ENCODE measurements around the gene SPTAN1. TPM values are rescaled to one million over a fixed set of nuclear protein-coding genes. Genes with fewer than 3 reads are reported as not detected.

The SPTAN1 gene
- total RNA-seq, 2 experiments from 2014 or later: 228 TPM

GRCh38 chr9:128553728-128554127 lies 1.3 kb downstream of the SPTAN1 start:
- Mint-ChIP-seq H3K27me3 (no peaks in the 10 kb centered on the region), H3K9me3 (no peaks in the 10 kb centered on the region), H3K36me3 (peaks cover 2% of the 10 kb centered on the region), H3K4me3 (no peak overlapping the region), H3K27ac (no peak overlapping the region), H3K4me1 (ENCODE audit: low read depth) (peaks cover 38% of the 10 kb centered on the region)
- POLR2A ChIA-PET: interaction anchor here (1.8 to 2.6 kb wide), 5 partner anchors 10 to 328 kb away, joined by 4 to 8 read pairs (median 6); partner anchors contain the start of genes GLE1 and KYAT1
- DNase-seq: no peak
- CTCF ChIA-PET: interaction anchor here (0.6 to 0.7 kb wide), 2 partner anchors 333 to 341 kb away, joined by 3 to 4 read pairs; no protein-coding TSS in a partner anchor
- intact Hi-C loops (cut with micrococcal nuclease): loop anchor here (2.0 to 5.0 kb wide), 3 partner anchors 33 to 475 kb away; partner anchors contain the start of genes KYAT1, LRRC8A and SH3GLB2

GRCh38 chr9:128554155-128554862 lies 1.9 kb downstream of the SPTAN1 start:
- DNase-seq: peak; percentile 66
- peaks cover 4% of the 10 kb centered on the region for H3K36me3 Mint-ChIP-seq
- intact Hi-C loops (cut with micrococcal nuclease): loop anchor here (5.0 kb wide), 1 partner anchor 328 kb away; the partner anchor contains the start of genes KYAT1 and LRRC8A
- CTCF ChIA-PET: interaction anchor here (0.6 to 1.1 kb wide), 2 partner anchors 148 to 340 kb away, joined by 3 to 4 read pairs; partner anchors contain the start of gene PKN3
- H3K4me3 Mint-ChIP-seq: no peak overlapping the region
- POLR2A ChIA-PET: interaction anchor here (1.8 to 2.4 kb wide), 3 partner anchors 11 to 327 kb away, joined by 4 to 6 read pairs (median 4); partner anchors contain the start of gene KYAT1
- no peaks in the 10 kb centered on the region for H3K9me3 Mint-ChIP-seq
- no peak overlapping the region for H3K27ac Mint-ChIP-seq
- H3K27me3 Mint-ChIP-seq: no peaks in the 10 kb centered on the region
- H3K4me1 Mint-ChIP-seq (ENCODE audit: low read depth): peaks cover 43% of the 10 kb centered on the region

DNA sequence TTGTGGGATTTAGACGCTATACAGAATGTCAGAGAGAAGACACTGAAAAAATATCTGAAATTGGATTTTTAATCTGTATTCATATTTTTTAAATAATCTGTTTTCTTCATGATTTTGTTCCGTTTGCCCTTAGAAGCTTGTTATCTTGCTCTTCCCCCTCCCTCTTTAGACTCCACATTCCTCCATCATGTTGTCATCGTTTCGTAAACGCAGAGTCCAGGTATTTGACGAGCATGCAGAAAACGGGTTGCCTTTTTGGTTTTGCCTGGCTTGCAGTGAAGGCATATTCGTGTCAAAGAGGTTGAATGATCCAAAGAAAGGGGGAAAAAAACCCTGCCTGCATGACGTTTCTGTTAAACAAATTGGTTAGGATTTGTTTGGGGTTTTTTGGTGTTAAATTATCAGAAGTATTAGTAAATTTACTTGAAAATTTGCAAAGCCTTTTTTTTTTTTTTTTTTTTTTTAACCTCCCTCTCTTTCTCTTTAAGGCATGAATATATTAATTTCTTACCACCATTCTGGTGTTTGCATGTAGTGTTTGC lies 2.9 kb downstream of the SPTAN1 start:
- no peak overlapping the region for H3K4me3 Mint-ChIP-seq
- peaks cover 34% of the 10 kb centered on the region for H3K4me1 Mint-ChIP-seq (ENCODE audit: low read depth)
- intact Hi-C loops (cut with micrococcal nuclease): no loop called here
- no peaks in the 10 kb centered on the region for H3K27me3 Mint-ChIP-seq
- peaks cover 4% of the 10 kb centered on the region for H3K36me3 Mint-ChIP-seq
- no peak for DNase-seq
- no peak overlapping the region for H3K27ac Mint-ChIP-seq
- POLR2A ChIA-PET: no interaction called here
- H3K9me3 Mint-ChIP-seq: no peaks in the 10 kb centered on the region
- CTCF ChIA-PET: interaction anchor here (1.1 kb wide), 1 partner anchor 147 kb away, joined by 3 read pairs; the partner anchor contains the start of gene PKN3

GRCh38 chr9:128556276-128556675 lies 3.9 kb downstream of the SPTAN1 start:
- H3K4me1 Mint-ChIP-seq (ENCODE audit: low read depth): peaks cover 24% of the 10 kb centered on the region
- H3K36me3 Mint-ChIP-seq: peaks cover 4% of the 10 kb centered on the region
- ChIA-PET POLR2A (interaction anchor here (0.5 kb wide), 1 partner anchor 65 kb away, joined by 3 read pairs; no protein-coding TSS in a partner anchor), CTCF (no interaction called here)
- H3K27ac Mint-ChIP-seq: peak overlapping the region; percentile 28
- H3K27me3 Mint-ChIP-seq: no peaks in the 10 kb centered on the region
- no peaks in the 10 kb centered on the region for H3K9me3 Mint-ChIP-seq
- H3K4me3 Mint-ChIP-seq: no peak overlapping the region
- no peak for DNase-seq
- intact Hi-C loops (cut with micrococcal nuclease): no loop called here

DNA sequence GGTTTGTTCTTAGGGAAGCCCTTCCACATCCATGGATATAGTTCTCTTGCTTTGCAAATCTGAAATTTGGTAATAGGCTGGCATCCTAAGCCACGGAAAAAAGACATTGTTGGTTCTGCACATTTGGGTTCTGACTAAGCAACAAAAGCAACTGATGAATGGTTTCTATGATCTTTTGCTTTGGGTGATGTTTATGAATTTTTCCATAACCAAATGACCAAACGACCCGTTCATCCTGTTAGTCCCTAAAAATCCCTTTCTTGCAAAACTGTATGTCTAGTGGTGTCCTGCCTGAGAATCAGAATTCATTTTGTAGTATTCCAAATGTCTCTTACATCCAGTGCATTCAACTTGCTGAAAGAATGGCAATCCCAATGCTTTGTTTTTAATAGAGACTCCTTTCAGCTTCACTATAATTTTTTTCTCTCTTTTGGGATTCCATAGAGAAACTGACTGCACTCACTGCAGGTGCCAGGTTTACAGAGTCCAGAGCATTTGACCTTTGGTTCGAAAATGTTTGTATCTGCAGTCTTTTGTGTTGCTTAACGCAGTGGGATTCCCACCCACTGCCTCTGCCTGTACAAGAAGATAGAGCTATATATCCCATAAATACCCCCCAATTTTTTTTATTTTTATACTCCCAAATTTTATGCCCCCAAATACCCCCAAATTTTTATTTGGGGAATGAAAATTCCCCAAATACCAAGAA lies 4.7 kb downstream of the SPTAN1 start:
- Mint-ChIP-seq H3K4me1 (ENCODE audit: low read depth) (peaks cover 19% of the 10 kb centered on the region), H3K27ac (peak overlapping the region; percentile 28), H3K9me3 (no peaks in the 10 kb centered on the region), H3K4me3 (no peak overlapping the region), H3K27me3 (no peaks in the 10 kb centered on the region), H3K36me3 (peaks cover 6% of the 10 kb centered on the region)
- ChIA-PET POLR2A (no interaction called here), CTCF (no interaction called here)
- DNase-seq: no peak
- intact Hi-C loops (cut with micrococcal nuclease): no loop called here

GRCh38 chr9:128558431-128559310 lies 6.3 kb downstream of the SPTAN1 start:
- Mint-ChIP-seq H3K4me3 (peak overlapping the region; percentile 36), H3K9me3 (no peaks in the 10 kb centered on the region), H3K27me3 (no peaks in the 10 kb centered on the region), H3K4me1 (ENCODE audit: low read depth) (peaks cover 26% of the 10 kb centered on the region), H3K27ac (peak overlapping the region; percentile 86), H3K36me3 (peaks cover 9% of the 10 kb centered on the region)
- ChIA-PET CTCF (interaction anchor here (0.6 to 1.6 kb wide), 5 partner anchors 8 to 358 kb away, joined by 3 to 12 read pairs (median 3); no protein-coding TSS in a partner anchor), POLR2A (interaction anchor here (1.2 kb wide), 1 partner anchor 8 kb away, joined by 5 read pairs; no protein-coding TSS in a partner anchor)
- intact Hi-C loops (cut with micrococcal nuclease): no loop called here
- peak; percentile 84 for DNase-seq

GRCh38 chr9:128565578-128565977 lies 13.2 kb downstream of the SPTAN1 start:
- ChIA-PET CTCF (interaction anchor here (1.2 kb wide), 1 partner anchor 23 kb away, joined by 5 read pairs; no protein-coding TSS in a partner anchor), POLR2A (interaction anchor here (1.5 kb wide), 1 partner anchor 13 kb away, joined by 5 read pairs; the partner anchor contains the start of gene SPTAN1)
- Mint-ChIP-seq H3K9me3 (no peaks in the 10 kb centered on the region), H3K27ac (no peak overlapping the region), H3K4me3 (no peak overlapping the region), H3K36me3 (peaks cover 24% of the 10 kb centered on the region), H3K27me3 (no peaks in the 10 kb centered on the region), H3K4me1 (ENCODE audit: low read depth) (peaks cover 29% of the 10 kb centered on the region)
- DNase-seq: no peak
- intact Hi-C loops (cut with micrococcal nuclease): no loop called here

GRCh38 chr9:128568470-128569078 lies 16.2 kb downstream of the SPTAN1 start:
- intact Hi-C loops (cut with micrococcal nuclease): no loop called here
- no peak overlapping the region for H3K4me3 Mint-ChIP-seq
- H3K27ac Mint-ChIP-seq: peak overlapping the region; percentile 38
- peaks cover 30% of the 10 kb centered on the region for H3K4me1 Mint-ChIP-seq (ENCODE audit: low read depth)
- H3K27me3 Mint-ChIP-seq: no peaks in the 10 kb centered on the region
- H3K9me3 Mint-ChIP-seq: no peaks in the 10 kb centered on the region
- peaks cover 23% of the 10 kb centered on the region for H3K36me3 Mint-ChIP-seq
- no peak for DNase-seq
- POLR2A ChIA-PET: interaction anchor here (0.9 to 1.8 kb wide), 3 partner anchors 16 to 261 kb away, joined by 3 to 7 read pairs (median 4); partner anchors contain the start of genes SPOUT1 and SPTAN1
- CTCF ChIA-PET: interaction anchor here (1.5 kb wide), 1 partner anchor 129 kb away, joined by 3 read pairs; no protein-coding TSS in a partner anchor

DNA sequence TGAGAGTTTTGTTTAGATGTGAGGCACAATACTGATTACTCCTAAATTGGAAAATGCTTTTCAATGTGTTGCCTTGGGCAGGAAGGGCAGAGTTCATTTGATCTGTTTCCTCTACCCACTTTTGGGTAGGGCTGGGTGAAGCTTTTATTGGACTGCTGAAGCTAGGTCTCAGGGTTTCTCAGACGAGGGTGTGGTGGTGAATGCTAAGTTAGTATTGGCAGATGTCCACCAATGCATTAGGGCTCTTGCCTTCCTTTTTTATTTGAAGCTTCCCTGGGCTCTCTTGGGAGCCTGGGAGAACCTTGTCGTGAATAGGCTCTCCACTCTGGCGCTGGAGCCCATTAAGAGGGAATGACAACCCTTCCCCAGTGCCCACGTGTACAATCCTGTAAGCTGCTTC lies 23.1 kb downstream of the SPTAN1 start:
- ChIA-PET POLR2A (no interaction called here), CTCF (interaction anchor here (1.1 kb wide), 1 partner anchor 24 kb away, joined by 4 read pairs; the partner anchor contains the start of gene SPTAN1)
- Mint-ChIP-seq H3K4me1 (ENCODE audit: low read depth) (peaks cover 15% of the 10 kb centered on the region), H3K4me3 (no peak overlapping the region), H3K27me3 (no peaks in the 10 kb centered on the region), H3K27ac (no peak overlapping the region), H3K9me3 (no peaks in the 10 kb centered on the region), H3K36me3 (peaks cover 53% of the 10 kb centered on the region)
- intact Hi-C loops (cut with micrococcal nuclease): no loop called here
- no peak for DNase-seq

- peaks cover 58% of the 10 kb centered on the region for H3K36me3 Mint-ChIP-seq
- H3K4me3 Mint-ChIP-seq: no peak overlapping the region
- peaks cover 15% of the 10 kb centered on the region for H3K4me1 Mint-ChIP-seq (ENCODE audit: low read depth)
- intact Hi-C loops (cut with micrococcal nuclease): no loop called here
- ChIA-PET CTCF (interaction anchor here (1.1 kb wide), 1 partner anchor 24 kb away, joined by 4 read pairs; the partner anchor contains the start of gene SPTAN1), POLR2A (no interaction called here)
- H3K27ac Mint-ChIP-seq: no peak overlapping the region
- DNase-seq: no peak
- H3K9me3 Mint-ChIP-seq: no peaks in the 10 kb centered on the region
- H3K27me3 Mint-ChIP-seq: no peaks in the 10 kb centered on the region
Observed at GRCh38 chr9:128575916-128576315, 23.5 kb downstream of the SPTAN1 start.

DNA sequence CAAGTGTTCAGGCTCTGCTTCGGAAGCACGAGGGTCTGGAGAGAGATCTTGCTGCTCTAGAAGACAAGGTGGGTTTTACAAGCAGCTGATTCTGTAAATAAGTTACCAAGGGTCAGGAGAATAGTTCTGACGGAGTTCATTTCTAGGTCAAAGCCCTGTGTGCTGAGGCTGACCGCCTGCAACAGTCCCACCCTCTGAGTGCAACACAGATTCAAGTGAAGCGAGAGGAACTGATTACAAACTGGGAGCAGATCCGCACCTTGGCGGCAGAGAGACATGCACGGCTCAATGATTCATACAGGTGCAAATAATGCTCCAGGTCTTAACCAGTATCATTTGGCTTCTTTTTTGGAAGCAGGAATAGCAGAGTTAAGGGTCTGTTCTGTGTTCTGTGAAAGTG lies 24.8 kb downstream of the SPTAN1 start:
- ChIA-PET POLR2A (no interaction called here), CTCF (no interaction called here)
- H3K27me3 Mint-ChIP-seq: no peaks in the 10 kb centered on the region
- no peak overlapping the region for H3K4me3 Mint-ChIP-seq
- DNase-seq: no peak
- peaks cover 13% of the 10 kb centered on the region for H3K4me1 Mint-ChIP-seq (ENCODE audit: low read depth)
- H3K9me3 Mint-ChIP-seq: no peaks in the 10 kb centered on the region
- no peak overlapping the region for H3K27ac Mint-ChIP-seq
- peaks cover 58% of the 10 kb centered on the region for H3K36me3 Mint-ChIP-seq
- intact Hi-C loops (cut with micrococcal nuclease): no loop called here
